Endothelial cell (in vitro differentiated cells): ENCODE results near the gene SLIRP. TPM values are rescaled to one million over a fixed set of nuclear protein-coding genes. Genes with fewer than 3 reads are reported as not detected.

Experiments
- DNase-seq: peaks from one replicate; pipeline ENCODE4 v3.0.0; 2021; ENCODE audit warnings: low spot score
- H3K27ac Mint-ChIP-seq: one replicate; pipeline ENCODE4 v1.8.0; 2021; ENCODE audit warnings: mixed read lengths, inconsistent platforms; ENCODE audit not compliant: unreplicated experiment
- H3K27me3 Mint-ChIP-seq: one replicate; pipeline ENCODE4 v1.8.0; 2021; ENCODE audit warnings: mild to moderate bottlenecking, moderate library complexity, mixed read lengths, inconsistent platforms; ENCODE audit not compliant: unreplicated experiment
- H3K36me3 Mint-ChIP-seq: one replicate; pipeline ENCODE4 v1.8.0; 2021; ENCODE audit warnings: mild to moderate bottlenecking, low read depth, mixed read lengths, inconsistent platforms; ENCODE audit not compliant: unreplicated experiment
- H3K4me1 Mint-ChIP-seq: one replicate; pipeline ENCODE4 v1.8.0; 2021; ENCODE audit warnings: mild to moderate bottlenecking, mixed read lengths, inconsistent platforms; ENCODE audit not compliant: unreplicated experiment
- H3K4me3 Mint-ChIP-seq: one replicate; pipeline ENCODE4 v1.8.0; 2021; ENCODE audit warnings: mild to moderate bottlenecking, mixed read lengths, inconsistent platforms; ENCODE audit not compliant: unreplicated experiment
- H3K9me3 Mint-ChIP-seq: one replicate; pipeline ENCODE4 v1.8.0; 2021; ENCODE audit warnings: mixed read lengths, inconsistent platforms; ENCODE audit not compliant: unreplicated experiment
- total RNA-seq: library from RNA; stranded (reverse); fragmentation: NEBNext Ultra II Directional; extraction: Animal tissue kit (Norgen Biotek cat#: 25700); gene quantifications from one replicate; pipeline ENCODE4 v1.2.1, GENCODE V29; 2021; ENCODE audit not compliant: unreplicated experiment
- TF ChIP-seq, protein P1 (sequence below): fragments of 200-600 bp; sonication (generic); IDR thresholded peaks from one replicate; pipeline ENCODE4 v1.5.0; 2021; ENCODE audit warnings: antibody characterized with exemption; ENCODE audit not compliant: unreplicated experiment

The SLIRP gene
- total RNA-seq, 1 donor from 2014 or later, result 94.7 TPM

DNA sequence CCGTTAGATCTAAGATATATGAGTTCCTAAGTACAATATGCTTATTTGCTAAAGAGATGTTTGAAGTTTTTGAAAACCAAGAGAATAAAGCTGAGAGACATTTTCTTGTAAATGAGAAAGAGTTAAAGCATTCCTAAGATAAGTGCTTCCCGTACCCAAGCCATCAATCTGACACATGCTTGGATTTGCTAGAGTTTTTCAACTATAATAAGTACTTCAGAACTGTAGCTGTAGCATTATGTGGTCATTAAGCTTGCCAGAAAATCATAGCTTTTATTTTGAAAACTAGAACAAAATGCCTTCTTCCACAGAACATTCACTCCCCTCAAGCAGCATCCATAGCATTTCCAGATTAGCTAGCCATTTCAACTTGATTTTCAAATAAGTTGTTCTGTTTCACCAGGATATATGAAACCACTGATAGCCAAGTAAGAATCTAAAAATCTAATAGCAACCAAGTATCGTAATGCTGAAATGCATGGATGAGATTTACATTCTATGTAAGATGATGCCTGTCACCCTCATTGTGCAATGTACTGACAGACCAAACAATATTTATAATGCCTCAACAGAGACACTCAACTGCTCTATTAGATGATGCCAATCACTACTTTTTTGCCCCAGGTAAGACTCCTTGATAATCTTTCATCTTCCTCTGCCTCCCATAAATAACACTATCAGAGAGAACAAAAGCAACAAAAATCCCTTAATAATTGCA is 45.1 kb downstream of the SLIRP start:
- no peak for DNase-seq
- Mint-ChIP-seq H3K27ac (no peak overlapping the region), H3K4me1 (peaks cover 4% of the 10 kb centered on the region)

DNA sequence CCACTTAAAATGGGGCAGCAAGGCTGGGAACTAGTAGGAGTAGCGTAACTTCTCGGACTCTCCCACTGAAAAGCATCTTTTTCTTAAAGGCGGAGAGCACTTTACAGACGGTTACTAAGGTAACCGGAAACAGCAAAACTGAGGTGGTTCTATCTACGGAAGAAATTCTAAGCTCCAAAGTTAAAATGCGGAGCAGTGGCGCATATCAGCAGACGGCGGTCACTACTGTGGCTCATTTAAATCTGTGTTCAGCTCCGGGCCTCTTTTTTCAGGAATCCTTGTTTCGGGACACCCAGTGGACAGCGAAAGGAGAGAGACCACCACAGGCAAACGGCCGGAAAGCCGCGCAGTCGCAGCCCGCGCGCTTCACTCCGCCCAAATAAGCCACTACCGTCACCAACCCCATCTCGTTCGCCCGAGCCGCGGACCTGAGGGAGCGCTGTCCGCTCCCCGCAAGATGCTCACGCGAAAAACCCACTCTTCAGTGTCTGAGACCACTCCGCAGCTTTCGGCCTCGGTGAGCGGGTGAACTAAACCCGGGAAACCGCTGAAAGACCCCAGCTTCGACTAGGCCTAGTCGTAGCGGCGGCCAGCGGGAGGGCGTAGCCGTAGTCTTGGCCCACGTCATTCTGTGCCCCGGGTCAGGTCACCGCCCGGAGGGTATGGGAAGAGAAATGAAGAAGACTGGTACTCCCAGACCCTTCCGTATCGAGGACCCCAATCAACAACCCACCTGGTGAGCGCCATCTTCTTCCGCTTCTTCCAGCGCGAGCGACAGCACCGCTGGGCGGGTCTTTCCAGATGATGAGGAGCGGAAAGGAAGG is 52.7 kb downstream of the SLIRP start, which contains the start of gene SNW1:
TSS of gene SNW1 (minus strand) at position 776 of the 824 bp plus-strand sequence. CDS start at position 747, 29 bp downstream.
- TF ChIP-seq, protein P1, sequence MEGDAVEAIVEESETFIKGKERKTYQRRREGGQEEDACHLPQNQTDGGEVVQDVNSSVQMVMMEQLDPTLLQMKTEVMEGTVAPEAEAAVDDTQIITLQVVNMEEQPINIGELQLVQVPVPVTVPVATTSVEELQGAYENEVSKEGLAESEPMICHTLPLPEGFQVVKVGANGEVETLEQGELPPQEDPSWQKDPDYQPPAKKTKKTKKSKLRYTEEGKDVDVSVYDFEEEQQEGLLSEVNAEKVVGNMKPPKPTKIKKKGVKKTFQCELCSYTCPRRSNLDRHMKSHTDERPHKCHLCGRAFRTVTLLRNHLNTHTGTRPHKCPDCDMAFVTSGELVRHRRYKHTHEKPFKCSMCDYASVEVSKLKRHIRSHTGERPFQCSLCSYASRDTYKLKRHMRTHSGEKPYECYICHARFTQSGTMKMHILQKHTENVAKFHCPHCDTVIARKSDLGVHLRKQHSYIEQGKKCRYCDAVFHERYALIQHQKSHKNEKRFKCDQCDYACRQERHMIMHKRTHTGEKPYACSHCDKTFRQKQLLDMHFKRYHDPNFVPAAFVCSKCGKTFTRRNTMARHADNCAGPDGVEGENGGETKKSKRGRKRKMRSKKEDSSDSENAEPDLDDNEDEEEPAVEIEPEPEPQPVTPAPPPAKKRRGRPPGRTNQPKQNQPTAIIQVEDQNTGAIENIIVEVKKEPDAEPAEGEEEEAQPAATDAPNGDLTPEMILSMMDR, result no peak
- Mint-ChIP-seq H3K4me1 (peaks cover 15% of the 10 kb centered on the region), H3K4me3 (peak within 1 kb of the TSS; percentile 96), H3K36me3 (peaks cover 19% of the 10 kb centered on the region), H3K27me3 (peaks cover 7% of the 10 kb centered on the region), H3K27ac (peak within 1 kb of the TSS; percentile 97), H3K9me3 (no peaks in the 10 kb centered on the region)
- DNase-seq, result peak; percentile 81

More for the DNA sequence above, 45.1 kb downstream of the SLIRP start:
- Mint-ChIP-seq H3K36me3 (peaks cover 34% of the 10 kb centered on the region), H3K27me3 (no peaks in the 10 kb centered on the region), H3K9me3 (no peaks in the 10 kb centered on the region), H3K4me3 (no peak overlapping the region)
- TF ChIP-seq, protein P1, result no peak

DNA sequence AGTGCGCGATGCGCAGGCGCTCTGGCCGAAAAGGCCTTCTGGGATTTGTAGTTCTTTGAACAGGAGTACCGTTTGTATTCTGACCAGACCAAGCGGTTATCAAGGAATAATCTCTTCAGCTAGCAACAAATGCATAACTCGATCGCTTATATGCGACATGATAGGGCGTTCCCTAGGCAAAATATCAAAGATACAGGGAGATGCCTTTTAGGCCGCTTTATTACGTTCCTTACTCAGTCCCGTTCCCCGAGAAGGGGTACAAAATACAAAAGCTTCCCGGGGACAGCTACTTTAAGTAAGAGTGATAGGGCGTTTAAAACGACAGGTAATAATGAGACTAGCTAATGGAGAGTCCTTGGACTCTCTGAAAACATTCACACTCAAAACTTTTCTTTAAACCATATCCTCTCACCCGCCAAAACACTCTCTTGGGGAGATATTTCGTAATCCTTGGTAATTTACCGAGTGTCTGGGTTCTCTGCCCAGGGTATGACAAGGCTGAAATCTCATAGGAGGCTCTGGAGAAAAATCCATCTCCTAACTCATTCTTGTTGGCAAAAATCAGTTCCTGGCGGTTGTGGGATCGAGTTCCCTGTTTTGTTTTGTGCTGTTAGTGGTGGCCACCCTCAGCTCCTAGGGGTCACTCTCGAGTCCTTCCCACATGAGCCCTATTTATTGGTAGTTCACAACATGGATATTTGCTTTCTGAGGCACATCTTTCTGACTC is 53.5 kb downstream of the SLIRP start:
- H3K36me3 Mint-ChIP-seq, result peaks cover 19% of the 10 kb centered on the region
- no peaks in the 10 kb centered on the region for H3K9me3 Mint-ChIP-seq
- H3K27me3 Mint-ChIP-seq, result peaks cover 7% of the 10 kb centered on the region
- peak; percentile 53 for DNase-seq
- peak overlapping the region; percentile 96 for H3K4me3 Mint-ChIP-seq
- H3K27ac Mint-ChIP-seq, result peak overlapping the region; percentile 97
- peaks cover 15% of the 10 kb centered on the region for H3K4me1 Mint-ChIP-seq
- TF ChIP-seq, protein P1, result peak; percentile 23

DNA sequence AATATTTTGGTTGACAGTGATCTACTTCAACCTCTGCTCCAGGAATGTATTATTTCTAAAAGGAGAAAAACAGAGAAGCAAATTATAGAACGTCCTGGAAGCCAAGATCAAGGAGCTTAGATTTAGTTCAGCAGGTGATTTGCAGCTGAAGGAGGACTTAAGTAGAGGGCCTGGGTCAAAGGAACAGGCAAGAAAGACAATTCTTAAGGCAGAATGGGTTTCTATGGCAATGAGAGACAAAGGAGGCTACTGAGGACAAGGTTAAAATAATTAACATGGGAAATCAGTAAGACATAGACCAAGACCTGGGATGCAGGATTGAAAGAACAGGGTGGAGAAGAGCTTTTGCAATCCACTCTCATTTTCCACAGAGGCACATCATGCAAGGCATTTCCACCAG is 55.4 kb downstream of the SLIRP start:
- Mint-ChIP-seq H3K9me3 (no peaks in the 10 kb centered on the region), H3K27ac (no peak overlapping the region), H3K36me3 (peaks cover 12% of the 10 kb centered on the region), H3K4me3 (no peak overlapping the region), H3K27me3 (peaks cover 7% of the 10 kb centered on the region), H3K4me1 (peaks cover 11% of the 10 kb centered on the region)
- TF ChIP-seq, protein P1, result no peak
- DNase-seq, result no peak
